Stomach (tissue), 19 donors: ENCODE measurements around the gene TTC38. TPM values are rescaled to one million over a fixed set of nuclear protein-coding genes. Genes with fewer than 3 reads are reported as not detected.

ENCODE experiments used
- DNase-seq, 2 donors: peaks; one replicate each; pipeline versions ENCODE4 v3.0.0 to v3.0.0-alpha.2; 2013 to 2019
- H3K27ac ChIP-seq, 5 donors: fragments of 200-600 bp in 4 of 5; sonication (generic) in 4 of 5; one replicate each; pipeline ENCODE4 v1.5.1; 2013 to 2019; ENCODE audit warnings: mild to moderate bottlenecking in 1 of 5, moderate library complexity in 1 of 5
- H3K27me3 ChIP-seq, 3 donors: fragments of 200-600 bp; sonication (generic); one replicate each; pipeline ENCODE4 v1.5.1; 2017 to 2019; ENCODE audit warnings: mixed run types in 1 of 3
- H3K36me3 ChIP-seq, 4 donors: fragments of 200-600 bp; sonication (generic); 1 replicate in 3 of 4; 2 replicates in 1 of 4; pipeline ENCODE4 v1.5.1; 2016 to 2019
- H3K4me1 ChIP-seq, 4 donors: fragments of 200-600 bp; sonication (generic); one replicate each; pipeline ENCODE4 v1.5.1; 2016 to 2019
- H3K4me3 ChIP-seq, 4 donors: fragments of 200-600 bp; sonication (generic) in 3 of 4; one replicate each; pipeline ENCODE4 v1.5.1; 2016 to 2019; ENCODE audit warnings: mild to moderate bottlenecking in 1 of 4
- H3K9me3 ChIP-seq, 4 donors: fragments of 200-600 bp; sonication (generic); one replicate each; pipeline ENCODE4 v1.5.1; 2016 to 2019
- EP300 ChIP-seq: sonication (generic); formaldehyde crosslinking; IDR thresholded peaks from one replicate; pipeline ENCODE4 v1.6.1; 2017; ENCODE audit warnings: antibody characterized with exemption
- POLR2A ChIP-seq, 4 donors: fragments of 450-650 bp; IDR thresholded peaks; one replicate each; pipeline ENCODE4 v1.6.1; 2016; ENCODE audit warnings: antibody characterized with exemption in 4 of 4, control low read depth in 2 of 4, mild to moderate bottlenecking in 1 of 4, moderate library complexity in 1 of 4
- POLR2AphosphoS5 ChIP-seq, 3 donors: sonication (generic); formaldehyde crosslinking; IDR thresholded peaks; one replicate each; pipeline ENCODE4 v1.6.1; 2016; ENCODE audit warnings: antibody characterized with exemption in 3 of 3
- WGBS, 5 donors: extraction: QIAGEN DNeasy Blood & Tissue Kit in 3 of 5; methylation state at CpG; one replicate each; pipeline versions ENCODE4 v1.1.5 to v1.1.7; 2013 to 2018; 5-methylcytosine and 5-hydroxymethylcytosine counted together
- intact Hi-C: fragments of 100-400 bp; cut with DNase I; formaldehyde crosslinking; loops from one replicate; pipeline ENCODE4 v1.15.1; 2023; ENCODE audit warnings: low total_unique reads
- long read RNA-seq, 10 donors: transcript quantifications; one replicate each; lab custom pipeline, GENCODE V29; 2026
- polyA plus RNA-seq, 3 donors: library from polyadenylated mRNA; stranded (reverse); fragments of 200-250 nt; gene quantifications; one replicate each; pipeline ENCODE4 v1.2.3, GENCODE V29; 2013
- total RNA-seq, 5 donors: library from RNA; depleted of rRNA; stranded (reverse); fragments of >200 nt; gene quantifications; one replicate each; pipeline versions ENCODE4 v1.1.0 to v1.2.3, GENCODE V29; 2014 to 2016
- TF ChIP-seq, protein P1 (sequence below), 7 experiments: fragments of 450-650 bp in 4 of 7; fragments of 200-600 bp in 3 of 7; sonication (generic) in 3 of 7; IDR thresholded peaks; one replicate each; pipeline ENCODE4 v1.5.1; 2016 to 2019; ENCODE audit warnings: antibody characterized with exemption in 7 of 7, control low read depth in 2 of 7, mild to moderate bottlenecking in 1 of 7
- donor health status: healthy with polysubstance abuse.
- donor health status: Bipolar disorder and iron deficiency.
- donor health status: healthy.

The TTC38 gene
- total RNA-seq (100 to 1,000 TPM in 2 of 5 donors, 10 to 100 TPM in 3; 35.2 to 411 (median 88.8) TPM), polyA plus RNA-seq (10 to 100 TPM; 20.0 to 36.4 (median 22.7) TPM)
- long read RNA-seq, donor 1, partial matches to known transcripts, result 0 of 1 reads
- long read RNA-seq, donor 1, other reads (novel, unspliced or antisense), result 0 of 1 reads
- long read RNA-seq, donor 2, transcript TTC38-201 (14 exons, 2,610 nt), result major isoform, 5 of 5 reads
- long read RNA-seq, donor 2, partial matches to known transcripts, result 0 of 5 reads
- long read RNA-seq, donor 2, other reads (novel, unspliced or antisense), result 0 of 5 reads
- long read RNA-seq, donor 3, partial matches to known transcripts, result 0 of 1 reads
- long read RNA-seq, donor 3, other reads (novel, unspliced or antisense), result 0 of 1 reads
- long read RNA-seq, donor 4, result 0 reads
- long read RNA-seq, donor 5, partial matches to known transcripts, result 0 of 1 reads
- long read RNA-seq, donor 5, other reads (novel, unspliced or antisense), result 0 of 1 reads
- long read RNA-seq, donor 6, transcript TTC38-201 (14 exons, 2,610 nt), result major isoform, 7 of 8 reads
- long read RNA-seq, donor 6, partial matches to known transcripts, result 0 of 8 reads
- long read RNA-seq, donor 6, other reads (novel, unspliced or antisense), result 0 of 8 reads
- long read RNA-seq, donor 7, partial matches to known transcripts, result 6 of 9 reads
- long read RNA-seq, donor 7, other reads (novel, unspliced or antisense), result 0 of 9 reads
- long read RNA-seq, donor 8, partial matches to known transcripts, result 0 of 2 reads
- long read RNA-seq, donor 8, other reads (novel, unspliced or antisense), result 0 of 2 reads
- long read RNA-seq, donor 9, partial matches to known transcripts, result 5 of 7 reads
- long read RNA-seq, donor 9, other reads (novel, unspliced or antisense), result 0 of 7 reads
- long read RNA-seq, donor 10, partial matches to known transcripts, result 0 of 2 reads
- long read RNA-seq, donor 10, other reads (novel, unspliced or antisense), result 0 of 2 reads

DNA sequence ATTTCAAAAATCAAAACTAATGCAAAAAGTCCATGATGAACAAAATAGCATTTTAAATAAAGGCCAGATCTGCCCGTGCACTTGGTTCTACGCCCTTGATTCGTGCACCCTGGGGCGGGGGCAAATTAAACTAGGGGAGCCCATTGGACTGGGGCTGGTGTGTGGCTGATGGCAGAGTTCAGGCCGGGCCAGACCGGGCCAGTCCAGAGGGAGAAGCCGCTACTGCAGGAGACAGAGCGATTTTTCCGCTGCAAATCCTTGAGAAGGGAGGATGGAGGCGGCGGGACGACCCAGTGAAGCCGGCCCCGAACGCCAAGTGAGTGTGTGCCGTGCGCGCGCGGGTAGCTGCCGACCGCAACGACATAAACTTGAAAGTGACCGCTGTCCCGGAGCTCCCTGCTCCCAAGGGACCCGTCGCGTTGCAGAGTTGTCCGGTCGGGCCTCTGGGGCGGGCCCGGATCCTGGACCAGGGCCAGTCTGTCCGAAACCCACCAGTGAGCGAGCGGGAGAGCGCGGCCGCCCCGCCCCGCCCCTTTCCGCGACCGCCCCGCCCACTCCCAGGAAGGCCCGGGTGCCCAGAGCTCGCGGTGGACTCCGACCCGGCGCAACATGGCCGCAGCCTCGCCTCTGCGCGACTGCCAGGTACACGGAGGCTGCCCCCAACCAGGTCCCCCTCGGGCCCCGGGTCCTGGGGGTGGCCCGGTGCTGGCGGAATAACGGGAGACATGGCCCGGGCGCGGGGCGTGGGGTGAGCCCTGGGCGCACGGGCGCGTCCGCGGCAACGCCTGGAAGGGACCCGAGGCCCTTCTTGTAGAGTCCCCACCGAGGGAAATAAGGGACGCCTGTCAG, at the start of gene TTC38:
TTC38 (plus strand) TSS at position 578 of the 849 bp plus-strand sequence; CDS start at position 610, 32 bp downstream.
- peak; percentile 95 to 96 for DNase-seq
- WGBS, 5 donors, result 1 to 2% (median 1%) methylated on average over 19 to 74 of the region's 74 CpGs
- Histone ChIP-seq H3K36me3 (peaks cover 6 to 33% (median 18%) of the 10 kb centered on the region in 4 donors), H3K27ac (peak within 1 kb of the TSS; percentile 88 to 98 (median 91)), H3K4me1 (peaks cover 26 to 57% (median 45%) of the 10 kb centered on the region in 4 donors), H3K27me3 (no peaks in the 10 kb centered on the region), H3K9me3 (no peaks in the 10 kb centered on the region), H3K4me3 (peak within 1 kb of the TSS; percentile 72 to 94 (median 79))
- TF ChIP-seq POLR2AphosphoS5 (IDR thresholded peaks at IDR 0.05), result peak in 2 of 3 donors; percentile 66 to 71
- TF ChIP-seq EP300, result no peak
- intact Hi-C loops, result no loop called here

DNA sequence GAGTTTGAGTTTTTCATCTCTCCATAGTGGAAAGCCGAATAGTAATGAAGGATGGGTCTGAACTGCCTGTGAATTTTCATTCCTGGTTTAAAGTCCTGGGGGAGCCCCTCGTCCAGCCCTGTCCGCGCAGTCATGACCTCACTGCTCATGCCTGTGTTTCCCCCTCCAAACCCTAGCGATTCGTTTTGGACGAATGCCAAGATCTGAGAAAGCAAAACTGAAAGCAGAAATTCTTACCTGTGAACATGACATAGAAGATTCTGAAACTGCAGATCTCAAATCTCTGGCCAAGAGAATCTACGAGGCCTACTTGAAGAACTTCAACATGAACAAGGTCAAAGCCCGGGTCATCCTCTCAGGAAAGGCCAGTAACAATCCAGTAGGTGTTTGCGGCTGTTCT, 48.2 kb upstream of the TTC38 start:
- H3K36me3 ChIP-seq, result peaks cover 28 to 96% (median 93%) of the 10 kb centered on the region in 4 donors
- no peak overlapping the region for H3K4me3 ChIP-seq
- TF ChIP-seq EP300, result no peak
- no peak for TF ChIP-seq POLR2AphosphoS5 (IDR thresholded peaks at IDR 0.05)
- no peak for TF ChIP-seq POLR2A (IDR thresholded peaks at IDR 0.05)
- TF ChIP-seq, protein P1, sequence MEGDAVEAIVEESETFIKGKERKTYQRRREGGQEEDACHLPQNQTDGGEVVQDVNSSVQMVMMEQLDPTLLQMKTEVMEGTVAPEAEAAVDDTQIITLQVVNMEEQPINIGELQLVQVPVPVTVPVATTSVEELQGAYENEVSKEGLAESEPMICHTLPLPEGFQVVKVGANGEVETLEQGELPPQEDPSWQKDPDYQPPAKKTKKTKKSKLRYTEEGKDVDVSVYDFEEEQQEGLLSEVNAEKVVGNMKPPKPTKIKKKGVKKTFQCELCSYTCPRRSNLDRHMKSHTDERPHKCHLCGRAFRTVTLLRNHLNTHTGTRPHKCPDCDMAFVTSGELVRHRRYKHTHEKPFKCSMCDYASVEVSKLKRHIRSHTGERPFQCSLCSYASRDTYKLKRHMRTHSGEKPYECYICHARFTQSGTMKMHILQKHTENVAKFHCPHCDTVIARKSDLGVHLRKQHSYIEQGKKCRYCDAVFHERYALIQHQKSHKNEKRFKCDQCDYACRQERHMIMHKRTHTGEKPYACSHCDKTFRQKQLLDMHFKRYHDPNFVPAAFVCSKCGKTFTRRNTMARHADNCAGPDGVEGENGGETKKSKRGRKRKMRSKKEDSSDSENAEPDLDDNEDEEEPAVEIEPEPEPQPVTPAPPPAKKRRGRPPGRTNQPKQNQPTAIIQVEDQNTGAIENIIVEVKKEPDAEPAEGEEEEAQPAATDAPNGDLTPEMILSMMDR (IDR thresholded peaks at IDR 0.05), result no peak
- no peaks in the 10 kb centered on the region for H3K9me3 ChIP-seq
- no peak overlapping the region for H3K27ac ChIP-seq
- intact Hi-C loops, result no loop called here
- 69 to 74% (median 71%) methylated on average over 10 of the region's 10 CpGs for WGBS, 5 donors
- no peaks in the 10 kb centered on the region for H3K4me1 ChIP-seq
- no peak for DNase-seq
- no peaks in the 10 kb centered on the region for H3K27me3 ChIP-seq

DNA sequence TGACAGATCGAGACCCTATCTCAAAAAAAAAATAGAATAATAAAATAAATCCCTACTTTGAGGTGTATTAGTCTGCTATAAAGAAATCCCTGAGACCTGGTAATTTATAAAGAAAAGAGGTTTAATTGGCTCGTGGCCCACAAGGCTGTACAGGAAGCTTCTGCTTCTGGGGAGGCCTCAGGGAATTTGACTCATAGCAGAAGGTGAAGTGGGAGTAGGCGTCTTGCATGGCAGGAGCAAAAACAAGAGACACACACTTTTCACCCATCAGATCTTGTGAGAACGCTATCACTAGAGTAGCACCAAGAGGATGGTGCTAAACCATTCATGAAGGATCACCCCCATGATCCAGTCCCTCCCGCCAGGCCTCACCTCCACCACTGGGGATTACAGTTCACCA, 46.9 kb upstream of the TTC38 start:
- Histone ChIP-seq H3K9me3 (no peaks in the 10 kb centered on the region), H3K4me1 (no peaks in the 10 kb centered on the region), H3K27me3 (no peaks in the 10 kb centered on the region), H3K4me3 (no peak overlapping the region), H3K36me3 (peaks cover 26 to 96% (median 92%) of the 10 kb centered on the region in 4 donors), H3K27ac (no peak overlapping the region)
- no peak for TF ChIP-seq EP300
- TF ChIP-seq, protein P1 (IDR thresholded peaks at IDR 0.05), result no peak
- TF ChIP-seq POLR2A (IDR thresholded peaks at IDR 0.05), result no peak
- WGBS, 5 donors, result 89 to 95% (median 93%) methylated on average over 5 of the region's 5 CpGs
- no peak for DNase-seq
- intact Hi-C loops, result no loop called here

DNA sequence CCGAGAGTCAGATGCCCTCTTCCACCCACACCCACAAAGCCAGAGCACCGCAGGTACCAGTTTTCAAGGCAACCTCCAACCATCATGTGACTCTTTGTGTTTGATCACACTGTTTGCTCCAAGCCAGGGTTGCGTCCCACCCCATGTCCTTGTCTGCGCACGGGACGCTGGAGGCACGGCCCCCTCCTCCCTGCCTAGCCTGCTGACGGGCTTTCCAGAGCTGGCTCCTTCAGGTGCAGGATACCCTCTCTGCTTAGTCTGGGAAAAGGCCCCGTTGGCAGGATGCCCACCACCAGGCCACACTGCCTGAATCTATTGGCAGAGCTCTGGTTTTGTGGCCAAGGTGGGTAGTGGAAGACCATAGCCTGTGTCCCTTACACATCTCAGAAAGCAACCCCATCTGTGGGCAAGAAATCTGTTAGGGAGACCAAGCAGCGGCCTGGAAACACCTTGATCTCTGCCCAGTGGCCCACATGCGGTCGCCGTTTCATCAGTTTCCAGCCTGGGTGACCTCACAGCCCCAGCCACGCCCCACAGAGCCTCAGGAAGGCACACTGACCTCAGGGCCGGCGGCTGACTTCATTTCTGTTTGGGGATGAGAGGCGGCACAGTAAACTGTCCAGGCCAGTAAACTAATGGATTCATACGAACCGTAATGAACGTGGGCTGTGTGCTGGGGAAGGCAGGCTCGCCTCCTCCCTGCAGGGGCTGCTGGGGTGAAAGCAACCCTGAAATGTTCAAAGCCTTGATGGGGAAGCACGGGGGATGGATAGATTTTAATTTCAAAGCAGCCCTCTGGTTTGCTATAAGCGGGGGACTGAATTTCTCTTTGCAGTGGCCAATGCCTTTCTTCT, 43.5 kb upstream of the TTC38 start:
- H3K4me3 ChIP-seq, result no peak overlapping the region
- no peaks in the 10 kb centered on the region for H3K27me3 ChIP-seq
- H3K4me1 ChIP-seq, result no peaks in the 10 kb centered on the region
- TF ChIP-seq, protein P1 (IDR thresholded peaks at IDR 0.05), result no peak
- TF ChIP-seq POLR2A (IDR thresholded peaks at IDR 0.05) (no peak), POLR2AphosphoS5 (IDR thresholded peaks at IDR 0.05) (no peak), EP300 (no peak)
- H3K36me3 ChIP-seq, result peaks cover 7 to 82% (median 69%) of the 10 kb centered on the region in 4 donors
- intact Hi-C loops, result no loop called here
- WGBS, 5 donors, result 69 to 81% (median 77%) methylated on average over 19 to 23 of the region's 23 CpGs
- DNase-seq, result peak in 1 of 2 donors; percentile 50
- H3K9me3 ChIP-seq, result no peaks in the 10 kb centered on the region
- no peak overlapping the region for H3K27ac ChIP-seq
